Measurements from ENCODE around the gene ACTR3C.
"Not testable (repeated sequence)": the region's sequence is repeated elsewhere in the genome, so short reads cannot be mapped to it uniquely, and the experiment has no call there.

The ACTR3C gene

DNA sequence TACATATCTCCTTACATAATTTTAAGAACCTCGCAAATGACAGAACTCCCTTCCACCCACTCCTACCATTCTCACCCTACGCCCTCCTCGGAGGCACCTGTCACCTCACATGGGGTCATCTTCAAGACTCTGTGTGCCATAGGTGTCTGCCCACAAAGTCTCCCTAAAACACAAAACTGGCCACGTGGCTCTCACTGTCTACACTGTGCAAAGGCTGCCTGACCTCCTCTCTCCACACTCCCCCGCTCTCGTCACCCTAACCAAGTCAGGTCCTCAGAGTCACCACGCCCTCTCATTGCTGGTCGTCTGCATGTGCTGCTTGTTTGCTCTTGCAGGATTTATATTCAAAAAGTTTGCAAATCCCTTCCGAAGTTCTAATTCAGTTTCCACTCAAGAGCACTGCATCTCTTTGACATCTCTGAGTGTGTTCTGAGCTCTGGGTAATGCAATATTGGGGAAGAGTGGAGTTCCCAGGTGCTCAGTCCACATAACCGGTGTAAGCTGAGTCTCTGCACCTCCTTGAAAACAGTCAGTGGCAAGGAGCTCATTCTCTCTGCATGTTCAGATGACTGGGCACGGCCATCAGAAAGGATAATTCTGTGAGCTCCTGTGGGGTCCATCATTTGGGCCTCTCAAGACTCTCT is 18.0 kb downstream of the ACTR3C start:
- not testable (repeated sequence) for H3K27ac ChIP-seq (ENCODE audit: low read length, poor library complexity, severe bottlenecking); H3K23ac ChIP-seq (ENCODE audit: low read length in 2 of 2); H3K4me1 ChIP-seq (ENCODE audit: control insufficient read depth, insufficient read depth, low read depth, low read length); H4K8ac ChIP-seq (ENCODE audit: low read length); H3K9ac ChIP-seq (ENCODE audit: low read length); H2BK12ac ChIP-seq (ENCODE audit: low read length in 2 of 2); DNase-seq; H2BK120ac ChIP-seq (ENCODE audit: low read depth, low read length); H4K91ac ChIP-seq (ENCODE audit: low read length); H2BK15ac ChIP-seq (ENCODE audit: low read depth, poor library complexity, severe bottlenecking); H3K18ac ChIP-seq (ENCODE audit: low read depth in 1 of 2, low read length in 2 of 2); H2BK5ac ChIP-seq (ENCODE audit: low read depth, low read length, poor library complexity, severe bottlenecking); H2AK5ac ChIP-seq (ENCODE audit: low read length, severe bottlenecking); H3K4me3 ChIP-seq (ENCODE audit: insufficient read depth in 1 of 2, low read depth in 1 of 2, low read length in 2 of 2); H3K36me3 ChIP-seq (ENCODE audit: control insufficient read depth in 1 of 2, insufficient read depth in 2 of 2, low read depth in 1 of 2, low read length in 2 of 2); H3K4ac ChIP-seq (ENCODE audit: low read depth in 1 of 2, low read length in 2 of 2); H3K79me1 ChIP-seq (replicated peaks; ENCODE audit: low read length, poor library complexity, severe bottlenecking); H3K4me2 ChIP-seq (ENCODE audit: low read length, poor library complexity, severe bottlenecking); H3K27me3 ChIP-seq (ENCODE audit: control insufficient read depth in 1 of 2, insufficient read depth in 1 of 2, low read length in 2 of 2); H3K14ac ChIP-seq (ENCODE audit: low read length in 2 of 2); H3K9me3 ChIP-seq (ENCODE audit: control insufficient read depth, low read length); H2AFZ ChIP-seq (ENCODE audit: low read depth, low read length)
- WGBS, result 83% methylated on average over 8 of the region's 11 CpGs

- not testable (repeated sequence) for H2BK120ac ChIP-seq (ENCODE audit: low read depth, low read length); H2BK5ac ChIP-seq (ENCODE audit: low read depth, low read length, poor library complexity, severe bottlenecking); H2BK15ac ChIP-seq (ENCODE audit: low read depth, poor library complexity, severe bottlenecking); H3K9me3 ChIP-seq (ENCODE audit: control insufficient read depth, low read length); H3K27me3 ChIP-seq (ENCODE audit: control insufficient read depth in 1 of 2, insufficient read depth in 1 of 2, low read length in 2 of 2); H3K18ac ChIP-seq (ENCODE audit: low read depth in 1 of 2, low read length in 2 of 2); H3K36me3 ChIP-seq (ENCODE audit: control insufficient read depth in 1 of 2, insufficient read depth in 2 of 2, low read depth in 1 of 2, low read length in 2 of 2); H3K23ac ChIP-seq (ENCODE audit: low read length in 2 of 2); H3K4me3 ChIP-seq (ENCODE audit: insufficient read depth in 1 of 2, low read depth in 1 of 2, low read length in 2 of 2); H3K4ac ChIP-seq (ENCODE audit: low read depth in 1 of 2, low read length in 2 of 2); H3K79me1 ChIP-seq (replicated peaks; ENCODE audit: low read length, poor library complexity, severe bottlenecking); H4K91ac ChIP-seq (ENCODE audit: low read length); H2BK12ac ChIP-seq (ENCODE audit: low read length in 2 of 2); H2AK5ac ChIP-seq (ENCODE audit: low read length, severe bottlenecking); H3K9ac ChIP-seq (ENCODE audit: low read length); H3K4me2 ChIP-seq (ENCODE audit: low read length, poor library complexity, severe bottlenecking); H3K14ac ChIP-seq (ENCODE audit: low read length in 2 of 2); DNase-seq; H4K8ac ChIP-seq (ENCODE audit: low read length); H3K27ac ChIP-seq (ENCODE audit: low read length, poor library complexity, severe bottlenecking); H2AFZ ChIP-seq (ENCODE audit: low read depth, low read length); H3K4me1 ChIP-seq (ENCODE audit: control insufficient read depth, insufficient read depth, low read depth, low read length)
- 64% methylated on average over 2 of the region's 8 CpGs for WGBS
These were observed 18.7 kb downstream of the ACTR3C start for GRCh38 chr7:150304499-150305258.

- H2BK15ac ChIP-seq (ENCODE audit: low read depth, poor library complexity, severe bottlenecking); H2AFZ ChIP-seq (ENCODE audit: low read depth, low read length); H3K79me1 ChIP-seq (replicated peaks; ENCODE audit: low read length, poor library complexity, severe bottlenecking); H3K9ac ChIP-seq (ENCODE audit: low read length); H3K14ac ChIP-seq (ENCODE audit: low read length in 2 of 2); H2AK5ac ChIP-seq (ENCODE audit: low read length, severe bottlenecking); H3K18ac ChIP-seq (ENCODE audit: low read depth in 1 of 2, low read length in 2 of 2); H2BK5ac ChIP-seq (ENCODE audit: low read depth, low read length, poor library complexity, severe bottlenecking); H3K4me2 ChIP-seq (ENCODE audit: low read length, poor library complexity, severe bottlenecking); H3K23ac ChIP-seq (ENCODE audit: low read length in 2 of 2); DNase-seq; H3K4me3 ChIP-seq (ENCODE audit: insufficient read depth in 1 of 2, low read depth in 1 of 2, low read length in 2 of 2); H3K4ac ChIP-seq (ENCODE audit: low read depth in 1 of 2, low read length in 2 of 2); H3K36me3 ChIP-seq (ENCODE audit: control insufficient read depth in 1 of 2, insufficient read depth in 2 of 2, low read depth in 1 of 2, low read length in 2 of 2); H3K9me3 ChIP-seq (ENCODE audit: control insufficient read depth, low read length); H4K91ac ChIP-seq (ENCODE audit: low read length); H3K27me3 ChIP-seq (ENCODE audit: control insufficient read depth in 1 of 2, insufficient read depth in 1 of 2, low read length in 2 of 2); H3K27ac ChIP-seq (ENCODE audit: low read length, poor library complexity, severe bottlenecking); H4K8ac ChIP-seq (ENCODE audit: low read length); H3K4me1 ChIP-seq (ENCODE audit: control insufficient read depth, insufficient read depth, low read depth, low read length); H2BK12ac ChIP-seq (ENCODE audit: low read length in 2 of 2); H2BK120ac ChIP-seq (ENCODE audit: low read depth, low read length): not testable (repeated sequence)
- WGBS, result no CpG with 5 or more reads among the region's 1 CpG
These were observed 20.4 kb downstream of the ACTR3C start for GRCh38 chr7:150302908-150303310.

- H2BK12ac ChIP-seq (ENCODE audit: low read length in 2 of 2); H3K23ac ChIP-seq (ENCODE audit: low read length in 2 of 2); H3K4me3 ChIP-seq (ENCODE audit: insufficient read depth in 1 of 2, low read depth in 1 of 2, low read length in 2 of 2); H4K91ac ChIP-seq (ENCODE audit: low read length); H3K27ac ChIP-seq (ENCODE audit: low read length, poor library complexity, severe bottlenecking); H2BK120ac ChIP-seq (ENCODE audit: low read depth, low read length); H3K18ac ChIP-seq (ENCODE audit: low read depth in 1 of 2, low read length in 2 of 2); H2BK15ac ChIP-seq (ENCODE audit: low read depth, poor library complexity, severe bottlenecking); DNase-seq; H3K4me1 ChIP-seq (ENCODE audit: control insufficient read depth, insufficient read depth, low read depth, low read length); H2BK5ac ChIP-seq (ENCODE audit: low read depth, low read length, poor library complexity, severe bottlenecking); H3K36me3 ChIP-seq (ENCODE audit: control insufficient read depth in 1 of 2, insufficient read depth in 2 of 2, low read depth in 1 of 2, low read length in 2 of 2); H2AK5ac ChIP-seq (ENCODE audit: low read length, severe bottlenecking); H3K4ac ChIP-seq (ENCODE audit: low read depth in 1 of 2, low read length in 2 of 2); H3K14ac ChIP-seq (ENCODE audit: low read length in 2 of 2); H3K9ac ChIP-seq (ENCODE audit: low read length); H2AFZ ChIP-seq (ENCODE audit: low read depth, low read length); H3K4me2 ChIP-seq (ENCODE audit: low read length, poor library complexity, severe bottlenecking); H3K9me3 ChIP-seq (ENCODE audit: control insufficient read depth, low read length); H3K27me3 ChIP-seq (ENCODE audit: control insufficient read depth in 1 of 2, insufficient read depth in 1 of 2, low read length in 2 of 2); H3K79me1 ChIP-seq (replicated peaks; ENCODE audit: low read length, poor library complexity, severe bottlenecking); H4K8ac ChIP-seq (ENCODE audit: low read length): not testable (repeated sequence)
These were observed 25.4 kb downstream of the ACTR3C start for GRCh38 chr7:150297978-150298377.
